Astrocyte (in vitro differentiated cells and primary cell): Measurements from ENCODE around the gene LMOD1.

Experiments
- CTCF ChIP-seq: IDR thresholded peaks from 2 replicates; pipeline ENCODE4 v1.5.1; 2011; ENCODE audit warnings: low read depth, mild to moderate bottlenecking, inconsistent platforms, low read length, moderate library complexity; ENCODE audit not compliant: insufficient read depth
- EZH2 ChIP-seq: IDR thresholded peaks from 2 replicates; pipeline ENCODE4 v1.6.1; 2012; ENCODE audit warnings: mild to moderate bottlenecking, low read length, inconsistent platforms; ENCODE audit not compliant: insufficient read depth

GRCh38 chr1:201874672-201875071 lies 71.7 kb downstream of the LMOD1 start:
- TF ChIP-seq CTCF (no peak), EZH2 (no peak)
